ENCODE data around the gene SCOC. TPM values are rescaled to one million over a fixed set of nuclear protein-coding genes. Genes with fewer than 3 reads are reported as not detected.

The SCOC gene
- total and polyA plus RNA-seq, 9 donors, result 27.2 to 54.9 (median 43.0) TPM

- H3K36me3 ChIP-seq (ENCODE audit: control insufficient read depth, insufficient read depth, low read length), result no peaks in the 10 kb centered on the region
- H3K27me3 ChIP-seq (ENCODE audit: control insufficient read depth, insufficient read depth, low read length), result peaks cover 2% of the 10 kb centered on the region
- H3K27ac ChIP-seq (ENCODE audit: low read length), result no peak overlapping the region
- no CpG with 5 or more reads among the region's 3 CpGs for WGBS (ENCODE audit: insufficient coverage)
- no peaks in the 10 kb centered on the region for H3K9me3 ChIP-seq (replicated peaks; ENCODE audit: control insufficient read depth, low read depth, low read length)
- H3K4me3 ChIP-seq (ENCODE audit: low read length), result no peak overlapping the region
- H3K4me1 ChIP-seq (ENCODE audit: control insufficient read depth, insufficient read depth, low read length), result no peaks in the 10 kb centered on the region
- no peak for DNase-seq
Measured at GRCh38 chr4:140357868-140358267, 15.6 kb upstream of the SCOC start.

GRCh38 chr4:140358281-140358680 is 15.2 kb upstream of the SCOC start:
- Histone ChIP-seq H3K36me3 (ENCODE audit: control insufficient read depth, insufficient read depth, low read length) (no peaks in the 10 kb centered on the region), H3K4me3 (ENCODE audit: low read length) (no peak overlapping the region), H3K9me3 (replicated peaks; ENCODE audit: control insufficient read depth, low read depth, low read length) (no peaks in the 10 kb centered on the region), H3K27ac (ENCODE audit: low read length) (no peak overlapping the region), H3K27me3 (ENCODE audit: control insufficient read depth, insufficient read depth, low read length) (peaks cover 2% of the 10 kb centered on the region), H3K4me1 (ENCODE audit: control insufficient read depth, insufficient read depth, low read length) (no peaks in the 10 kb centered on the region)
- no peak for DNase-seq
- WGBS (ENCODE audit: insufficient coverage), result no CpG with 5 or more reads among the region's 1 CpG

GRCh38 chr4:140359562-140360427 is 13.7 kb upstream of the SCOC start:
- H3K4me3 ChIP-seq (ENCODE audit: low read length), result no peak overlapping the region
- no peaks in the 10 kb centered on the region for H3K4me1 ChIP-seq (ENCODE audit: control insufficient read depth, insufficient read depth, low read length)
- H3K27me3 ChIP-seq (ENCODE audit: control insufficient read depth, insufficient read depth, low read length), result peaks cover 2% of the 10 kb centered on the region
- H3K36me3 ChIP-seq (ENCODE audit: control insufficient read depth, insufficient read depth, low read length), result no peaks in the 10 kb centered on the region
- DNase-seq, result peak; percentile 74
- 25% methylated on average over 2 of the region's 7 CpGs for WGBS (ENCODE audit: insufficient coverage)
- no peaks in the 10 kb centered on the region for H3K9me3 ChIP-seq (replicated peaks; ENCODE audit: control insufficient read depth, low read depth, low read length)
- no peak overlapping the region for H3K27ac ChIP-seq (ENCODE audit: low read length)

- 82% methylated on average over 4 of the region's 4 CpGs for WGBS (ENCODE audit: insufficient coverage)
Measured at GRCh38 chr4:140361099-140361498, 12.3 kb upstream of the SCOC start.

GRCh38 chr4:140363051-140363450 is 10.4 kb upstream of the SCOC start:
- 89% methylated on average over 1 of the region's 3 CpGs for WGBS (ENCODE audit: insufficient coverage)
- H3K36me3 ChIP-seq (ENCODE audit: control insufficient read depth, insufficient read depth, low read length), result no peaks in the 10 kb centered on the region
- DNase-seq, result no peak
- H3K27ac ChIP-seq (ENCODE audit: low read length), result no peak overlapping the region
- no peaks in the 10 kb centered on the region for H3K4me1 ChIP-seq (ENCODE audit: control insufficient read depth, insufficient read depth, low read length)
- peaks cover 2% of the 10 kb centered on the region for H3K27me3 ChIP-seq (ENCODE audit: control insufficient read depth, insufficient read depth, low read length)
- H3K9me3 ChIP-seq (replicated peaks; ENCODE audit: control insufficient read depth, low read depth, low read length), result no peaks in the 10 kb centered on the region
- H3K4me3 ChIP-seq (ENCODE audit: low read length), result no peak overlapping the region

More at GRCh38 chr4:140361099-140361498, 12.3 kb upstream of the SCOC start:
- H3K9me3 ChIP-seq (replicated peaks; ENCODE audit: control insufficient read depth, low read depth, low read length), result no peaks in the 10 kb centered on the region
- no peak overlapping the region for H3K4me3 ChIP-seq (ENCODE audit: low read length)
- no peaks in the 10 kb centered on the region for H3K4me1 ChIP-seq (ENCODE audit: control insufficient read depth, insufficient read depth, low read length)
- H3K27me3 ChIP-seq (ENCODE audit: control insufficient read depth, insufficient read depth, low read length), result peaks cover 2% of the 10 kb centered on the region
- H3K36me3 ChIP-seq (ENCODE audit: control insufficient read depth, insufficient read depth, low read length), result no peaks in the 10 kb centered on the region
- no peak overlapping the region for H3K27ac ChIP-seq (ENCODE audit: low read length)
- no peak for DNase-seq

- Histone ChIP-seq H3K36me3 (ENCODE audit: control insufficient read depth, insufficient read depth, low read length) (no peaks in the 10 kb centered on the region), H3K4me1 (ENCODE audit: control insufficient read depth, insufficient read depth, low read length) (no peaks in the 10 kb centered on the region), H3K9me3 (replicated peaks; ENCODE audit: control insufficient read depth, low read depth, low read length) (no peaks in the 10 kb centered on the region), H3K4me3 (ENCODE audit: low read length) (no peak overlapping the region), H3K27me3 (ENCODE audit: control insufficient read depth, insufficient read depth, low read length) (peaks cover 2% of the 10 kb centered on the region), H3K27ac (ENCODE audit: low read length) (no peak overlapping the region)
- DNase-seq, result no peak
Measured at GRCh38 chr4:140363558-140363957, 9.9 kb upstream of the SCOC start.

GRCh38 chr4:140367738-140368137 is 5.7 kb upstream of the SCOC start:
- Histone ChIP-seq H3K27me3 (ENCODE audit: control insufficient read depth, insufficient read depth, low read length) (no peaks in the 10 kb centered on the region), H3K4me1 (ENCODE audit: control insufficient read depth, insufficient read depth, low read length) (peaks cover 3% of the 10 kb centered on the region), H3K36me3 (ENCODE audit: control insufficient read depth, insufficient read depth, low read length) (no peaks in the 10 kb centered on the region), H3K27ac (ENCODE audit: low read length) (no peak overlapping the region), H3K4me3 (ENCODE audit: low read length) (no peak overlapping the region), H3K9me3 (replicated peaks; ENCODE audit: control insufficient read depth, low read depth, low read length) (no peaks in the 10 kb centered on the region)
- no peak for DNase-seq
- no CpG with 5 or more reads among the region's 2 CpGs for WGBS (ENCODE audit: insufficient coverage)

GRCh38 chr4:140368686-140369085 is 4.8 kb upstream of the SCOC start:
- Histone ChIP-seq H3K4me3 (ENCODE audit: low read length) (no peak overlapping the region), H3K27me3 (ENCODE audit: control insufficient read depth, insufficient read depth, low read length) (no peaks in the 10 kb centered on the region), H3K4me1 (ENCODE audit: control insufficient read depth, insufficient read depth, low read length) (peaks cover 3% of the 10 kb centered on the region), H3K9me3 (replicated peaks; ENCODE audit: control insufficient read depth, low read depth, low read length) (no peaks in the 10 kb centered on the region), H3K36me3 (ENCODE audit: control insufficient read depth, insufficient read depth, low read length) (no peaks in the 10 kb centered on the region), H3K27ac (ENCODE audit: low read length) (no peak overlapping the region)
- WGBS (ENCODE audit: insufficient coverage), result no CpG with 5 or more reads among the region's 3 CpGs
- DNase-seq, result no peak

GRCh38 chr4:140372751-140373327 is 607 bp upstream of the SCOC start:
- Histone ChIP-seq H3K4me3 (ENCODE audit: low read length) (peak overlapping the region; percentile 83), H3K27me3 (ENCODE audit: control insufficient read depth, insufficient read depth, low read length) (no peaks in the 10 kb centered on the region), H3K36me3 (ENCODE audit: control insufficient read depth, insufficient read depth, low read length) (no peaks in the 10 kb centered on the region), H3K9me3 (replicated peaks; ENCODE audit: control insufficient read depth, low read depth, low read length) (no peaks in the 10 kb centered on the region), H3K27ac (ENCODE audit: low read length) (peak overlapping the region; percentile 97), H3K4me1 (ENCODE audit: control insufficient read depth, insufficient read depth, low read length) (peaks cover 8% of the 10 kb centered on the region)
- peak; percentile 39 for DNase-seq
- 2% methylated on average over 16 of the region's 21 CpGs for WGBS (ENCODE audit: insufficient coverage)

GRCh38 chr4:140374130-140374477 is 658 bp downstream of the SCOC start:
- Histone ChIP-seq H3K9me3 (replicated peaks; ENCODE audit: control insufficient read depth, low read depth, low read length) (no peaks in the 10 kb centered on the region), H3K4me1 (ENCODE audit: control insufficient read depth, insufficient read depth, low read length) (peaks cover 8% of the 10 kb centered on the region), H3K27ac (ENCODE audit: low read length) (peak overlapping the region; percentile 95), H3K4me3 (ENCODE audit: low read length) (peak overlapping the region; percentile 93), H3K36me3 (ENCODE audit: control insufficient read depth, insufficient read depth, low read length) (no peaks in the 10 kb centered on the region), H3K27me3 (ENCODE audit: control insufficient read depth, insufficient read depth, low read length) (no peaks in the 10 kb centered on the region)
- WGBS (ENCODE audit: insufficient coverage), result 7% methylated on average over 3 of the region's 8 CpGs
- DNase-seq, result no peak
